G401 (cell line): ENCODE measurements around the gene PLGRKT. TPM values are rescaled to one million over a fixed set of nuclear protein-coding genes. Genes with fewer than 3 reads are reported as not detected.
"Not testable (repeated sequence)": the region's sequence is repeated elsewhere in the genome, so short reads cannot be mapped to it uniquely, and the experiment has no call there.

ENCODE experiments used
- DNase-seq: peaks from one replicate; pipeline ENCODE4 v3.0.0-alpha.2; 2015; ENCODE audit warnings: low spot score
- in situ Hi-C: cut with HindIII; loops from 2 replicates; pipeline ENCODE4 v1.10.0; 2016; ENCODE audit warnings: low sequenced_read_pairs, mixed read lengths
- total RNA-seq: library from RNA; depleted of rRNA; stranded (reverse); fragments of >200 nt; shearing (Covaris generic); gene quantifications from 2 replicates; pipeline ENCODE4 v1.2.3, GENCODE V29; 2014

Gene PLGRKT
- total RNA-seq, 1 experiment from 2014 or later = 102 TPM

GRCh38 chr9:5395428-5395827 lies 42.3 kb downstream of the PLGRKT start:
- in situ Hi-C loops = no loop called here
- no peak for DNase-seq

GRCh38 chr9:5393976-5394375 lies 43.7 kb downstream of the PLGRKT start:
- in situ Hi-C loops, DNase-seq: not testable (repeated sequence)

GRCh38 chr9:5393497-5393896 lies 44.2 kb downstream of the PLGRKT start:
- in situ Hi-C loops = no loop called here

GRCh38 chr9:5392285-5392684 lies 45.4 kb downstream of the PLGRKT start:
- in situ Hi-C loops = no loop called here
- no peak for DNase-seq

More at GRCh38 chr9:5393497-5393896, 44.2 kb downstream of the PLGRKT start:
- no peak for DNase-seq

- in situ Hi-C loops = no loop called here
- DNase-seq = no peak
Measured at GRCh38 chr9:5389109-5389732, 48.5 kb downstream of the PLGRKT start.

- DNase-seq = no peak
- in situ Hi-C loops = no loop called here
Measured at GRCh38 chr9:5388026-5388819, 49.5 kb downstream of the PLGRKT start.

- in situ Hi-C loops = no loop called here
- no peak for DNase-seq
Measured at GRCh38 chr9:5384436-5384835, 53.3 kb downstream of the PLGRKT start.

GRCh38 chr9:5382479-5382878 lies 55.2 kb downstream of the PLGRKT start:
- in situ Hi-C loops = no loop called here
- DNase-seq = no peak

- in situ Hi-C loops = no loop called here
Measured at GRCh38 chr9:5375790-5376477, 61.8 kb downstream of the PLGRKT start.

GRCh38 chr9:5375091-5375490 lies 62.6 kb downstream of the PLGRKT start:
- in situ Hi-C loops = no loop called here
- no peak for DNase-seq

More at GRCh38 chr9:5375790-5376477, 61.8 kb downstream of the PLGRKT start:
- no peak for DNase-seq

- no peak for DNase-seq
- in situ Hi-C loops = no loop called here
Measured at GRCh38 chr9:5364294-5365024, 73.3 kb downstream of the PLGRKT start.

- in situ Hi-C loops = no loop called here
Measured at GRCh38 chr9:5361326-5362010, 76.3 kb downstream of the PLGRKT start.

GRCh38 chr9:5360341-5360740 lies 77.4 kb downstream of the PLGRKT start:
- in situ Hi-C loops = no loop called here
- no peak for DNase-seq

More at GRCh38 chr9:5361326-5362010, 76.3 kb downstream of the PLGRKT start:
- DNase-seq = no peak

- in situ Hi-C loops = no loop called here
- DNase-seq = no peak
Measured at GRCh38 chr9:5357431-5358105, 80.2 kb downstream of the PLGRKT start.

GRCh38 chr9:5355817-5356216 lies 81.9 kb downstream of the PLGRKT start:
- in situ Hi-C loops = no loop called here
- DNase-seq = peak; percentile 32

GRCh38 chr9:5355226-5355625 lies 82.5 kb downstream of the PLGRKT start:
- in situ Hi-C loops = no loop called here
- no peak for DNase-seq

- no peak for DNase-seq
- in situ Hi-C loops = no loop called here
Measured at GRCh38 chr9:5354184-5354583, 83.5 kb downstream of the PLGRKT start.

GRCh38 chr9:5352637-5353248 lies 85.0 kb downstream of the PLGRKT start:
- DNase-seq = no peak
- in situ Hi-C loops = no loop called here
